ENCODE results near the gene COL4A4. TPM values are rescaled to one million over a fixed set of nuclear protein-coding genes. Genes with fewer than 3 reads are reported as not detected.
"Not testable (repeated sequence)": the region's sequence is repeated elsewhere in the genome, so short reads cannot be mapped to it uniquely, and the experiment has no call there.

Gene COL4A4
- total RNA-seq, 1 donor from 2014 or later: 9.8 TPM

- intact Hi-C loops (cut with micrococcal nuclease): no loop called here
- DNase-seq: no peak
- no peak for ATAC-seq
Observed at GRCh38 chr2:227125506-227125905, 38.5 kb downstream of the COL4A4 start.

- DNase-seq (no peak), ATAC-seq (no peak)
- intact Hi-C loops (cut with micrococcal nuclease): no loop called here
Observed at GRCh38 chr2:227124811-227125210, 39.2 kb downstream of the COL4A4 start.

- no peak for ATAC-seq
Observed at GRCh38 chr2:227123697-227124096, 40.3 kb downstream of the COL4A4 start.

GRCh38 chr2:227118353-227118752 lies 45.7 kb downstream of the COL4A4 start:
- intact Hi-C loops (cut with micrococcal nuclease): no loop called here
- ATAC-seq (no peak), DNase-seq (no peak)

More at GRCh38 chr2:227123697-227124096, 40.3 kb downstream of the COL4A4 start:
- DNase-seq: no peak
- intact Hi-C loops (cut with micrococcal nuclease): no loop called here

GRCh38 chr2:227117852-227118251 lies 46.2 kb downstream of the COL4A4 start:
- no peak for ATAC-seq
- DNase-seq: no peak
- intact Hi-C loops (cut with micrococcal nuclease): no loop called here

GRCh38 chr2:227117027-227117426 lies 47.0 kb downstream of the COL4A4 start:
- ATAC-seq: no peak

GRCh38 chr2:227115761-227116160 lies 48.2 kb downstream of the COL4A4 start:
- DNase-seq (no peak), ATAC-seq (no peak)
- intact Hi-C loops (cut with micrococcal nuclease): no loop called here

More at GRCh38 chr2:227117027-227117426, 47.0 kb downstream of the COL4A4 start:
- intact Hi-C loops (cut with micrococcal nuclease): no loop called here
- DNase-seq: no peak

GRCh38 chr2:227106845-227107759 lies 56.9 kb downstream of the COL4A4 start:
- ATAC-seq (peak; percentile 54), DNase-seq (no peak)
- intact Hi-C loops (cut with micrococcal nuclease): no loop called here

GRCh38 chr2:227103583-227103982 lies 60.4 kb downstream of the COL4A4 start:
- intact Hi-C loops (cut with micrococcal nuclease): no loop called here
- ATAC-seq (no peak), DNase-seq (no peak)

GRCh38 chr2:227099340-227099739 lies 64.7 kb downstream of the COL4A4 start:
- intact Hi-C loops (cut with micrococcal nuclease): no loop called here
- no peak for ATAC-seq

GRCh38 chr2:227098162-227098515 lies 65.9 kb downstream of the COL4A4 start:
- DNase-seq (no peak), ATAC-seq (no peak)
- intact Hi-C loops (cut with micrococcal nuclease): no loop called here

More at GRCh38 chr2:227099340-227099739, 64.7 kb downstream of the COL4A4 start:
- DNase-seq: no peak

- DNase-seq (no peak), ATAC-seq (no peak)
- intact Hi-C loops (cut with micrococcal nuclease): no loop called here
Observed at GRCh38 chr2:227097495-227098161, 66.4 kb downstream of the COL4A4 start.

- ATAC-seq (no peak), DNase-seq (no peak)
- intact Hi-C loops (cut with micrococcal nuclease): no loop called here
Observed at GRCh38 chr2:227095346-227095745, 68.7 kb downstream of the COL4A4 start.

- intact Hi-C loops (cut with micrococcal nuclease): no loop called here
- ATAC-seq (no peak), DNase-seq (no peak)
Observed at GRCh38 chr2:227082286-227082685, 81.7 kb downstream of the COL4A4 start.

- intact Hi-C loops (cut with micrococcal nuclease): no loop called here
- no peak for DNase-seq
- ATAC-seq: no peak
Observed at GRCh38 chr2:227079726-227080125, 84.3 kb downstream of the COL4A4 start.

GRCh38 chr2:227065065-227065464 lies 98.9 kb downstream of the COL4A4 start:
- intact Hi-C loops (cut with micrococcal nuclease); DNase-seq; ATAC-seq: not testable (repeated sequence)

GRCh38 chr2:227058888-227059399 lies 105.1 kb downstream of the COL4A4 start:
- intact Hi-C loops (cut with micrococcal nuclease): no loop called here
- DNase-seq: no peak
- no peak for ATAC-seq

GRCh38 chr2:227057743-227058447 lies 106.1 kb downstream of the COL4A4 start:
- ATAC-seq (no peak), DNase-seq (no peak)
- intact Hi-C loops (cut with micrococcal nuclease): no loop called here

GRCh38 chr2:227057060-227057459 lies 106.9 kb downstream of the COL4A4 start:
- no peak for ATAC-seq
- intact Hi-C loops (cut with micrococcal nuclease): no loop called here

GRCh38 chr2:227054006-227054405 lies 110.0 kb downstream of the COL4A4 start:
- DNase-seq: no peak
- intact Hi-C loops (cut with micrococcal nuclease): no loop called here
- ATAC-seq: no peak

More at GRCh38 chr2:227057060-227057459, 106.9 kb downstream of the COL4A4 start:
- no peak for DNase-seq
